Stimulated activated CD4-positive, alpha-beta T cell treated with anti-CD3 and anti-CD28 coated beads, Interleukin-1b, Interleukin-23, amount 100 ng/mL, for 48 hours (primary cell): ENCODE data around the gene DPM2.

ENCODE experiments used
- DNase-seq: peaks from one replicate; pipeline ENCODE4 v3.0.0-alpha.2; 2020

Gene DPM2, protein sequence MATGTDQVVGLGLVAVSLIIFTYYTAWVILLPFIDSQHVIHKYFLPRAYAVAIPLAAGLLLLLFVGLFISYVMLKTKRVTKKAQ

DNA sequence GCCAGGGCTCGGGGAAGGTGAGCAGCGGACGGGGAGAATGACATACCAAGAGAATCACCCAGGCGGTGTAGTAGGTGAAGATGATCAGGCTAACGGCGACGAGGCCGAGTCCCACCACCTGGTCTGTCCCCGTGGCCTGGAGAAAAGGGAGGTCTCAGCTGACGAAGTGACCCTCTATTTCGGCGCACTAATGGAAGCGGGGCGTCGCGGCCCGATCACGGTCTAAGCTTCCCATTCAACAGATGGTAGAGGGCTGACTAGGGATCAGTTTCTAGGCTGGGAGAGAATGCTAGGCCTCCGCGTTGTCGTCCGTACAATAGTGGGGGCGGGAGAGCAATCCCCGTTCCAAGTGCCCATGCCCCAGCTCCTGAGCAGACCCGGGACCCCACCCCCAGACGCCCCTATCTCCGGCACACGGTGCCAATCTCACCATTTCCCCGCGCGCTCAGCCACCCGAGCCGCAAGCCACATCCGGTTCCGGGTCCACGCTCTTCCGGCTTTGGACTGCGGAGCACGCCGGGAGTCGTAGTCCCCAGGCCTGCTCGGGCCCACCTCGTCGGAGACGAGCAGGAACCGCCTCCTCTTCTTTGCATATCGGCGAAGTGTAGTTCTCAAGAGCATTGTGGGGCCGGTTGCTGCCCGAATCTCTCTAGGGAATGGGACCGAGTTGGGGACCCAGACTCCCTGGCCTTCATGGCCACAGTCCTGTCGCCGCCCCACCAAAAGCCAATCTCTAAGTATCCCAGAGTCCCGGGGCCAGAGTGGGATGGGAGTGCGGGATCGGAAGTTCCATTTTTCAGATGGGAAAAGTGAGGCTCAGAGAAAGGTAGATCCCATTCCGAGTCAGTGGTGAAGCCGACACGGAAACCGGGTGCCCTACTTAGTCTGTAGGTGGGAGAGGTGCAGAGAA lies at the start of gene DPM2:
Gene DPM2, minus strand, starts transcription at position 467 of the 910 bp plus-strand sequence. Its CDS starts 34 bp downstream, at position 433.
- peak; percentile 88 for DNase-seq

DNA sequence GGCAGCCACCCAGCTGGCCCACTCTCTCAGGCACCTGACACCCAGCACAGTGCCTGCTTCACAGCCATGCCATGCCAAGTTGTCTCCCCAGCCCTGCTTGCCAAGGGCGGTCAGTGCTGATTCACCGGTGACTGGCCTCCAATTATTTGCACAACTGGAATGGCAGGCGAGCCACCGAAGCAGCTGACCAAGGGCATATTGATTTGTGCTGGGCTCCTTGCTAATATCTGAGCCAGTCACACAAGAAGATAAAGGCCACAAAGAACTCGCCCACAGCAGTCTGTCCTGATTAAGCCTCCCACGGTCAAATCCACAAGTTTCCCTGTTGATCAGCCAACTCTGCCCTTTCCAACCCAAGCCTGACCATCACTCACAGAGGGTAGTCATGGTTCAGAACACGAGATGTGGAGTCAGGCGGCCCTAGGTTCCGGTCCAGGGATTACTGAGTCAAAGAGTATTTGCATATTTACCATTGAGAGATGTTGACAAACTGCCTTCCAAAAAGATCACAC lies 49.5 kb upstream of the DPM2 start:
- no peak for DNase-seq

DNA sequence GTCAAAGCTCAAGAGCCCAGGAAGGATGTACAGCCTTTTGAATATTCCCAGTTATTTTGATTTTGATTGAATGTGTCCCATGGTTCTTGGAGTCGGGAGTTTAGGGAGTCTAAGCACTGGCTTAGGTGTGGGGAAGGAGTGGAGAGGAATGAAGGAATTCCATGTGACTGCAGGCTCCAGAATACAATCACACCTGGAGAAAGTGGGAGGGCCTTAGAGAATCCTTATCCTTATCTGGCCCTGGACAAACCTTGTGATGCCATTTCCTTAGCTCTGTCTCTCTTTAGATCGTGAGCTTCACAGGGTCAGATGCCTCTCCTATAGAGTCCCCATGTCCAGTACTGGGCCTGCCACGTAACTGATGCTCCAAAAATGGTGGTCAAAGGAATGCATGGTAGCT lies 47.4 kb upstream of the DPM2 start:
- no peak for DNase-seq

DNA sequence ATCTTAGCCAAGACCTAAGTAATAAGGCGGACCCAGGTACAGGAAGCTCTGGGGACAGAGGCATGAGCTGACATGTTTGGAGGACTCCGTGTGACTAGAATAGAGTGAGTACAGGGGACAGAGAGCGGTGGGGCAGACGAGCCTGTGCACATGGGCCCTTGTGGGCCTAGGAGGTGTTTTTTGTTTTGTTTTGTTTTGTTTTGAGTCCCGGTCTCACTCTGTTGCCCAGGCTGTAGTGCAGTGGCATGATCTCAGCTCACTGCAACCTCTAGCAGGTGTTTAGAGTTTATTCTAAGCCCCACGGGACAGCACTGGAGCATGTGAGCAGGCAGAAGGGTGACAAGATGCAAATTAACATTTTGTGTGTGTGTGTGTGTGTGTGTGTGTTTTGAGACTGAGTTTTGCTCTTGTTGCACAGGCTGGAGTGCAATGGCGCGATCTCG lies 46.2 kb upstream of the DPM2 start:
- DNase-seq = no peak

DNA sequence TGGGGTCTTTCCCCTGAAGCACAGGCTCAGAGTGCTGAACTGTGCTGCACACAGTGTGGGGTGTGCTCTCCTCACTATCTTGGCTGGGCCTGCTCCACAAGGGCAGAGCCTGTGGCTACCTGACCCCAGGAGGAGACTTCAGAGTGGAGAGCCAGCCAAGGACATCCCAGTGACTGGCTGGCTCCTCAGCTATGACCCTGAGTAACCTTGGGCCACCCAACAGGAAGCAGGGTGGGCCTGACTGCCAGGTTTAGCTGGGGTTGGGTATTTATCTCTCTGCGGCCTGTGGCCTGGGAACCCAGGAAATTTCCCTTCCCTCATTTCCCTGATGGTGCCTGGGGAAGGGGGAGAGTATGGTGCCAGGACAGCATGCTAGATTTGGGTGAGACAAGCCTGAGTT lies 45.3 kb upstream of the DPM2 start:
- DNase-seq = no peak

DNA sequence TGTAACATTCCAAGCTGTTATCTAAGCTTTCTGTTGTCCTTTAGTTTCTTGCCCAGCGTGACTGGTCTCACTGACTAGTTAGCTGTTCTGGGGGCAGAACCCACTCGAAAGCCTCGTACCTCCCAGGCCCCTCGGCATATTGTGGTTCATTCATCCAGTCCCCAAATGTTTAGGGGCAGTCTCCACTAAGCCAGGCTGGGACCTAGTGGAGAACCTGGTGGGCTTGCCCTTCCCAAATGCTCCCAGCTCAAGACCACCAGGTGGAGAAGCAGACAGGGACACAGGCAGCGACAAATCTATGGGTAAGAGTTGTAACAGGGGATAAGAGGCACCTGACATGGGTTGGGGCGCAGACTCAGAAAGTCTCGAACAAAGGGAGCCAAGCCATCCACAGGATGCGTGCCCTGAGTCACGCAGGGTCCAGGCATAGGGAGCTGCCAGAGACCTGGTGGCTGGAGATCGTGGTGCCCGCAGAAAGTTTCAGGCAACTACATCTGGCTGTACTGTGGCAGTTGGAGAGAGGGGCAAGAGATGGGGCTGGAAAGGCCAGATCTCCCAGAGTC lies 44.0 kb upstream of the DPM2 start:
- DNase-seq = peak; percentile 56

DNA sequence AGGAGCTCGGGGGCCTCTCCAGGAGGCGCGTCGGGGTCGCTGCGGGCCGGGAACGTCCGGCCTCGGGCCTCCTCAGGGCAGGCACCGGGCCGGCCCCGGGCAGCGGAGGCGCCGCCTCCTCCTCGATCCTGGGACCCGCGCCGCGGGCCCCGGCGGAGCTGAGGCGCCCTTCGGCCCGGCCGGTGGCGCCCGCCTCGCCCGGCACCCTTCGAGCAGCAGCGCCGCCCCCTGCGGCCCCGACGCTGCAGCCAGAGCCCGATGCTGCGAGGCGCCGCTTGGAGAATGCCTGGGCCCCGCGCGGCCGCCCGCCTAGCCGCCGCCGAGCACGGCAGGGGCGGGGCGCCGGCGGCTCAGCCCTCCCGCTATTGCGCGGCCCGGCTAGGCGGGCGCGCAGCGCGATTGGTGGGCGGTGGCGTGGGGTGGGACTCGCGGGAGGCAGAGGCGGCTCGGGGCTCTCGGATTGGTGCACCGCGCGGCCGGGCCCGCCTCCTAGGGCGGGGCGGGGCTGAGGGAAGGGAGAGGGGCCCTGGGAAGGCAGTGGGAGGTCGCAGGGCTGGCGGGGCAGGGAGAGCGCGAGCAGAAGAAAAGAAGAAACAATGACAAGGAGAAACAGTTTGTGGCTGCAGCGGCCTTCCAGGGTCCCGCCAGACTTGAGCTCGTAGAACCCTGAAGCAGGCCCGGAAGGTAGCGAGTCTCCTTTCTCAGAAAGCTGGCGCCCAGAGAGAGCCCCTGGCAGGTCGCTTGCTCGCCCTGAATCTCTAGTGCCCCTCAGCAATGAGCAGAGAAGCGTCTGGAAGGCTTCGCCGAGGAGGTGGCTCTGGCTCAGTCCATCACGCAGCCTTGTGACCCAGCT lies 43.3 kb upstream of the DPM2 start, which contains the start of gene EEIG1:
Gene EEIG1, minus strand, starts transcription at position 284 of the 853 bp plus-strand sequence. CDS start 852 bp downstream, outside the sequence.
- DNase-seq = peak; percentile 96

DNA sequence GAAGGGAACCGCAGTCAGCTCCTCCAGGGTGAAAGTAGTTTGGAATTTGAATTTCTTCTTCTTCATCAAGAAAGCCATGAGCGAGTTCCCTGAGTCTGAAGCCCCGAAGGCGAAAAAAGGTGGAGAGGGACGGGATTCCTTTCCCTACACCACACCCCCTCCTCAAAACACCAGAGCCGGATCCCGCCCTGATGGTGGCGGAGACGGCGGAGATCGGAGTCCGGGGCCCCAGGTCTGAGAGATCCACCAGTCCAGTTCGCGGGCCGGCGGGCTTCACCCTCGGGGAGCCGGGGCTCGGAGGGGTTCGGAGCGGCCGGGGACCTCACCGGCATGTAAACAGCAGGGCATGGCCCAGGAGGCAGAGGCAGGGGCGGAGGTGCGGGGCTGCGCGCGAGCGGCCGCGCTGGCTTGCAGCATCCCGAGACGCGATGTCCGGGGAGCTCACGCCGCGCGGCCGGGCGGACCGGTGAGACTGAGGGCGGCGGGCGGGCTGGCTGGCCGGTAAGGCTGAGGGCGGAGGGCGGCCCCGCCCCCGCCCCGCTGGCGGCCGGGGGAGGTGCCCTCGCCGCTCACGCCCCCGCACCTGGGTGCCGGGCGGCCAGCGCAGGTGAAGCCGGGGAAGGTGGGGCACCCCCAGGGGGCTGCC lies 42.5 kb upstream of the DPM2 start:
- no peak for DNase-seq

DNA sequence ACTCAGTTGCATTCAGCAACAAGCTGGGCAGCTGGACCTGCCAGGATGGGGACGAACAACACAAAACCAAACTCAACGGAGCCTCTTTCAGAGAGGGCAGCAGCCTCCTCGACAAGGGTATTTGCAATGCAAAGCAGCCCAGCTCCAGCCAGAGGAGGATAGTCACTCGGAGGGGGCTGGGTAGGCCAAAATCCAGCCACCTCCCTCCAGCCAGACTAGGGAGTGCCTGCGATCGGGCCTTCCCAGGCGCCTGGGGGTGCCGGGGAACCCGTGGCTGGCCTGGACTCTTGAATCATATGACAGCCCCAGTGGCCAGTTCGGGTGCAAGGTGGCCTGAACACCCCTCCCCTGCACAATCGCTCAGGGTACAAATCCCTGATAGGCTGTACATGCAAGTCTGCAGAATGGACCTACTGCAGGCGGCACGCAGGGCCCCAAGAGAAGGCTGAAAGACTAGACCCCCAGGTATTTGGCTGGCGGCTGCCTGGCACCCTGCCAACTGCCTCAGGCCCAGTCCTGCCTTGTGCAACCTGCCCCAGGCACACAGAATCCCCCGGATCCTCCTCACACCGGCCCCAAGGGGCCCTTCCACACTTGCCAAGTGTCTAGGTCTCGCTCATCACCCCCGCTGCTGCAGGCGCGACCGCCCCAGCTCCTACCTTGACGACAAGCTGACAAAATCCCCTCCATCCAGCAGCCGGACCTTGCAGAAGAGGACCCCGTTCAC lies 41.8 kb upstream of the DPM2 start:
- no peak for DNase-seq

DNA sequence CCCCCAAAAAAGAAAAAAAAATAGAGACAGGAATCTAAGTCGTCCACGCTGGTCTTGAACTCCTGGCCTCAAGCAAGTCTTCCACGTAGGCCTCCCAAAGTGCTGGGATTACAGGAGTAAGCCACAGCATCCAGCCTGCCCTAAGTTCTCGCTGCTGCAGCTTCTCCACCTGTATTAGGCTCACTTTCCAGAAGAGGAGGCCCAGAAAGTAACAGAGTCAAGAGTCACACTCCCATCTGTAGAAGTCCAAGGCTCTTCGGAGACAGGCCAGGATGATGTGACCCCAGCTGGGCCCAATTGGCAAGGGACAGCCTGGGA lies 41.3 kb upstream of the DPM2 start:
- DNase-seq = no peak

DNA sequence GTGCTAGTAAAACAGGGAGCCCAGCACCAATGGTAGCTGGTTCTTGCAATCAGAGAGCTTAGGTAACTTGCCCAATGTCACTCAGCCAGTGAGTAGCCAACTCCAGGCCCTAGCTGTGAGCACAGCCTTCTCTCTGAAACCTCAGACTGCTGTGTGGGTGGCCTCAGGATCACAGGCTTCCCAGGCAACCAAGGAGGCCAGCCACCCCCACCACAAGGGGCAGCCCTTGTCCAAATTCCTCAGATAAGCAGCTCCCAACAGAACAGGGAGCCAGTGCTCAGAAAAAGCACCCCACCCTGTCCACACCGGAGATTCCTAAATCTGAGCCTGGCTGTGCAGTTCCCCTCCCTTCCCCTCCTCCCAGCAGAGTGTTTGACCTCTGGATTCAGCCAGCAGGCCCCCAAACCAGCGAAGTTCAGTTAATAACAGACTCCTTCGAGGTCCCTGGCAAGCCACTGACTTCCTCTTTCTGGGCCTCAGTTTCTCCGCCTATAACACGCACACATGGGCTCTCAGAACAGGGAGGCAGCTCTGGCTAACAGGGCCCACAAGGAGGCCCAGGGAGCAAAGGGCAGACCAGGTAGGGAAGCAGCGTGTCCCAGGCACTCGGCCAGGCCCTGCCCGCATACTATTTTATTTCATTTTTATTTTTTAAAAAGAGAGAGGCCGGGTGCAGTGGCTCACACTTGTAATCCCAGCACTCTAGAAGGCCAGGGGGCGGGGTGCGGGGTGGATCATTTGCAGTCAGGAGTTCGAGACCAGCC lies 40.4 kb upstream of the DPM2 start:
- no peak for DNase-seq

DNA sequence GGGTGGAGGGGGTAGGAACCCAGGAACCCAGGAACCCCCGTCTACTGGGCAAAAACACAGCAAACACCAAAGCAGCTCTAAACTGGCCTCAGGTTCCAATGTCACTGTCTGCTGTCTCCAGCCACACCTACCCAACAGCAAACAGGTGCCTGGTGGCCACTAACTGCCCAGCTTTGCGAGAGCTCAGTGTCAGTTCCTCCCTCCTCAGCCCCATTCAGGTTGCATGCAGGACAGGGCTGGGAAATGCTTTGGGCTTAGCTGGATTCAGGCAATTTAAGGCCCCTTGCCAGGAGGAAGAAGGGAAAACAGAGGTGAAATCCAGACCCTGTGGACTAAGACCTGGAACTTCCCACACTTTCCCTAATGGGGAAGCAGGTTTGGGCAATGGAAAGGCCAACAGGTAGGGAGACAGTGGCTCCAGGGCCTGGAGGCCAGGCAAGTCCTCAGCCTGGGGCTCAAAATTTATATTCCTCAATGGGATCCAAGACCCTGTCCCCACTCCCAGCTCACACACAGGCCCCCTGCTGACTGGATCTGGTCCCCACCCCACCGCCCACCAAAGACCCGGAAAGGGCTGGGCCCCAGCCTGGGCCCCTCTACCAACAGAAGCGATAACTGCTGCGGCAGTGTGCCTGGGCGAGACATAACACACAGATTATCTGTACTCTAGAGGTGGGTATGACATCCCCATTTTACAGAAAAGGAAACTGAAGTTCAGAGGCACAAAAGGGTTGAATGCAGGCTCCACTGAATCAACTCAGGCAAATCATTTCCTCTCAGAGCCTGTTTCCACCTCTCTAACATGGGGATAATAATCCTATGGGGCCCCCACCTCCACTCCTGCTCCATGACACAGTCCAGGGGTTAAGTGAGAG lies 39.6 kb upstream of the DPM2 start:
- DNase-seq = no peak

DNA sequence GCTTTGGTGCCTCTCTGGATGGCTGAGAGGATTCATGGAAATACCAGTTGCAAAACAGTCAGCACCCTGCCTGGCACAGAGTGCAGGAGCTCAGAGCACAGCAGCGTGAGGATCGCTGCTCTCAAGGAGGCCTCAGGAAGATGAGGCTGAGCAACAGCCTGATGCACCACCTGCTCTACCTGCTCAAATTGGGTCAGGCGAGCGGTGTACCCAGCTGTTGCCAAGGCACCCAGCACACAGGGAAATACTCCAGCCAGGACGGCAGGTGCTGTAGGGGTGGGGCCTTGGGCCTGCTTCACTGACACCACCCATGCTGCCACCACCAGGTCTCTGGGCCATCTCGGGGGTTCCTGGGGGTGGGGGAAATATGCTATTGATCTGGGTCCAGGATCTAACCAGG lies 38.8 kb upstream of the DPM2 start:
- no peak for DNase-seq

DNA sequence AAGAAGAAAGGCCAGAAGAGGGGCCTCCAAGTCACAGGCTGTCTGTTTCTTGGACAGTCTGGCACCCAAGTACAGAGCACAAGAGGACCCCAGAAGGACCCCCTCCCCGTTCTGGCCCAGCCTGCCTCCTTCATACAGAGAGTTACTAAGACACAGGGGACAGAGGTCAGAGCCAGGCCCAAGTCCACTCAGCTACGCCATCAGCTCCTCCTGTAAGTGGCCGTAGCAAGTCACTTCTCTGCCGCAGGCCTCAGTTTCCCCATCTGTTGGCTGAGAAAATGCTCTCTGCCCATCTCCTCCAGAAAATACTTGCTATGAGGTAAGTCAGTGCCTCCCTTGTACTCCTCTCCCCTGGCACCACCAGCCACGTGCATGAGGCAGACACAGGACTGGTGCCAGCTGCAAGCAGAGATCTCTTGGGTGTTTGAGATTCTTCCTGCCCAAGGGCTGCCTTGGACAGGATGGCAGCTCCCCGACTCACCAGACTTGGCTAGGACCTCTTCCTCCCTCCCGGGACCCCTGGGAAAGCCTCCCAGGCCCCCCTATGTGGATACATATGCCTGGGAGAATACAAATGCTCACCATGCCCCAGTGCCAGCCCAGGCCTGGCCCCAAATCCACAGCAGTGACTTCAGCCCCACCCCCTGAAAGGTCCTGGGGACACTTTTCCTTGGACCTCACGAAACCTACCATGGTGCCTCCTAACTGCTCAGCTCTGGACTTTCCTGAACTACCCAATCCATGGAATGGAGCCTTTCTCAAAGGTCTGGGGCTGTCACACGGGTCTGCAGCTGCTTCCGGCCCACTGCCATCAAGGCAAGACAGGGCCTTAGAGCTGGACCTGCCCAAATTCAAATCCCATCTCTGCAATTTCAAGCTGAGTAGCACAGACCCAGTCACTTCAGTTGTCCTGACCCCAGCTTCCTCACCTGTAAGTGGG lies 38.0 kb upstream of the DPM2 start:
- DNase-seq = no peak

DNA sequence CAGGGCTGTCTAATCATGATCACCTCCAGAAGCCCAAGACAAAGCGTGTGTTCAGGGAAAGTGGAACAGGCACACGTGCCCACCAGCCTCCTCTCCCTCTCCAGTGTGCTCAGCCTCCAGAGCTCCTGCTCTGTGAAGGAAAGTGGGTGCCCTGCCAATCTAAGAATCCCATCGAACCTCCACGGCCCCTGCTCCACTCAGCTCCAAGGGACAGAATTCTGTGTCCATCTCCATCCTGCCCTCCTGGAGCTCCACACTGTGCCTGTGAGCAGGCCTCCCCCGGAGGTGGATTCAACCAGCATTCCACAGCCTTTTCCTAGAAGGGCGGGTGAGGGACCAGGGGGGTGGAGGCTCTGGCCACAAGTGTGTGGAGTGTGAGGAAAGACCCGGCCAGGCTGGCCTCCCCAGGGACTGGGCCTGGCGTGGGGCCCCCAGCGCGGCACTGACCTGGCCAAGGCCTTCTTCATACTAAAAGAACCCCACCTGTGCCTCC lies 37.2 kb upstream of the DPM2 start:
- DNase-seq = no peak

DNA sequence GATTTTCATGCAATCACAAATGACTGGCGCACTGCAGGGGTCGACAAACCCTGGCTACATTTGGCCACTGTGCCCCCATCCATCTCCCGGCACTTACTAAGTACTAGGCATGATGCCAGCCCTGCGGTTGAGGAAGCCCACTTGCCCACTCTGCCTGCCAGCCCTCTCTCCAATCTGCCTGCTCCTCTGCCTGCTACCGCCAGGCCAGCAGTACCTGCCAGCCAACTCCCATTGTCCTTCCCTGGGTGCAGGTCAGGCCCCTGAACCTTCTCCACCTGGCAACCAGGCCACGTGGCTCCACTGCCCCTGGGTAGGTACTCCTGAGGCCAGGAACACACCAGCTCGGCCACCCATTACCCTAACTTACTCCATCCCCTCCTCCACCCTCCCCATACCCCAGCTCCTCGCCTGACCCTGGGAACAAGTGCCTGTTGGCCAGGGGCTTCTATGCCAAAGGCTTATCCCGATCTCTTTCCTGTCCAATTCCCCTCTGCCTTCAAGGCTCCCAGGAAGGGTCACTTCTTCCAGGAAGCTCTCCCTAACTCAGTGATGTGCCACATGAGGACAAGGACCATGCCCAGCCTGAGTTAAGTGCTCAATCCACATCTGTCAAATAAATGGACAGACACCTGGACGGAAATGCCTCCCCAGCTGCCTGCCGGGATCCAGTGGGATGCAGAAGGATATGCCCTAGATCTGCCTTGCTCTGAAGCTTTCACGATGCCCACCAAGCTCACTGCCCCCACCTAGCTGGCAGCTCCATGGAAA lies 36.5 kb upstream of the DPM2 start:
- DNase-seq = no peak

DNA sequence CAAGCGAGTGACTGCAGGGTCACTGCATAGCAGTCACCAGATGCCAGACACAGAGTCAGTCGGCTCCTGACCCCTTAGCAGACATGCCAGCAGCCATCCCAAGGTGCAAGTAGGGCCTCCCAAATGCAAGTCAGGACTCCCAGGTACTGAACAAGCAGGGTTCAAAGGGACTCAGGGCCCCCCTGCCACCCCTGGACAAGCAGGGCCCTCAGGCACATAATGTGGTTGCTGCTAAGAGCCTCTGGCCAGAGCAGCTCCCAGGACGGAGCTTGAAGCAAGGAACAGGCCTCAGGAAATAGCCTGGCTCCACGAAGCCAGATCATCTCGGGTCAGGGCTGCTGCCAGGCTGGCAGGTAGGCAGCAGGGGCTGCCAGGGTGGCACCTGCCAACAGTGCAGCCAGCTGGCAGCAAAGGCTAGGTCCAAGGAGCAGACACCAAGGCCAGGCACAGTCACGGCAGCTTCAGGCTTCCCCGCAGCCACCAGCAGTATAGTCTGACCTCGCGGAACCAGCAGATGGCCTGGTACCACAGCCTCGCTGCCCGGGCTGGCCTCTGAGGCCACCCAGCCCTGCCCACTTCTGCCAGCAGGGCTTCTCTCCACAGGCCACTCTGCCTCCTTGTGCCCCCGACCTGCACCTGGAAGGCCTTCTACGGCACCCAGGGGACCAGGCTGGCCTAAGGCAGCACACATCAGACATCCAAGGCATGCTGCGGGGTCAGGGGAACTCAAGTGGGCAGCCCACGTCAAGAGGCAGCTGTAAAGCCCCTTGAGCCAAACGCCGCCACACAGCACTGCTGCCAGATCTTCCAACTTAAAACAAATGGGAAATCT lies 35.7 kb upstream of the DPM2 start:
- DNase-seq = no peak
